ENCODE data around the gene SLC19A2. TPM values are rescaled to one million over a fixed set of nuclear protein-coding genes. Genes with fewer than 3 reads are reported as not detected.

The SLC19A2 gene
- total and polyA plus RNA-seq, 2 of the 8 experiments (the other 6 are each of a cell fraction or from before 2014, with no cell fraction given), result 21.2 to 23.2 TPM

GRCh38 chr1:169499807-169500206 is 14.1 kb upstream of the SLC19A2 start:
- H3K27me3 ChIP-seq (replicated peaks in 1 of 4; ENCODE audit: control insufficient read depth in 3 of 4, extremely low read depth in 1 of 4, insufficient read depth in 3 of 4, low read length in 3 of 4), result no peaks in the 10 kb centered on the region
- H3K4ac ChIP-seq (replicated peaks; ENCODE audit: insufficient read length, low read depth, low read length), result no peak overlapping the region
- H3K23me2 ChIP-seq (ENCODE audit: low read depth, low read length), result no peaks in the 10 kb centered on the region
- ChIA-PET CTCF (ENCODE audit: partially characterized antibody) (no interaction called here), POLR2A (ENCODE audit: partially characterized antibody) (interaction anchor here (0.9 kb wide), 1 partner anchor 14 kb away, joined by 3 read pairs; the partner anchor contains the start of gene SLC19A2)
- H3K9ac ChIP-seq (replicated peaks in 1 of 4; ENCODE audit: extremely low read depth in 1 of 4, low read depth in 3 of 4, low read length in 3 of 4), result no peak overlapping the region
- H3K4me1 ChIP-seq (replicated peaks in 1 of 4; ENCODE audit: control insufficient read depth in 3 of 4, insufficient read depth in 4 of 4, low read length in 3 of 4), result no peaks in the 10 kb centered on the region
- no peak overlapping the region for H2BK5ac ChIP-seq (ENCODE audit: low read depth, low read length)
- H4K5ac ChIP-seq (ENCODE audit: insufficient read length, low read depth, low read length), result no peak overlapping the region
- no peak overlapping the region for H2BK15ac ChIP-seq (ENCODE audit: low read length)
- H4K91ac ChIP-seq (replicated peaks; ENCODE audit: insufficient read length, low read length), result no peak overlapping the region
- H3K4me2 ChIP-seq (ENCODE audit: insufficient read depth in 1 of 2, low read depth in 2 of 2, low read length in 2 of 2), result no peak overlapping the region
- H3K18ac ChIP-seq (ENCODE audit: extremely low read depth, low read length), result no peak overlapping the region
- H3K4me3 ChIP-seq (ENCODE audit: extremely low read depth in 1 of 4, insufficient read depth in 2 of 4, low read depth in 3 of 4, low read length in 4 of 4), result no peak overlapping the region
- no peak for FAIRE-seq
- H3K14ac ChIP-seq (ENCODE audit: insufficient read length), result no peak overlapping the region
- H3K27ac ChIP-seq (ENCODE audit: low read depth, low read length), result no peak overlapping the region
- no peak overlapping the region for H2AK5ac ChIP-seq (ENCODE audit: low read depth, low read length)
- no peak overlapping the region for H2BK12ac ChIP-seq (ENCODE audit: low read depth, low read length)
- DNase-seq (ENCODE audit: low read depth in 1 of 2, low spot score in 2 of 2), result no peak
- no peaks in the 10 kb centered on the region for H3K79me2 ChIP-seq (ENCODE audit: control insufficient read depth in 1 of 2, insufficient read depth in 2 of 2, low read length in 2 of 2)
- no peaks in the 10 kb centered on the region for H3K79me1 ChIP-seq (ENCODE audit: low read depth, low read length)
- H4K8ac ChIP-seq (ENCODE audit: extremely low read depth, insufficient read depth, low read length), result no peak overlapping the region
- H2BK20ac ChIP-seq (ENCODE audit: low read length), result no peak overlapping the region
- no peaks in the 10 kb centered on the region for H4K20me1 ChIP-seq (replicated peaks in 1 of 2; ENCODE audit: control insufficient read depth in 1 of 2, insufficient read depth in 2 of 2, low read length in 2 of 2)
- no peaks in the 10 kb centered on the region for H3K36me3 ChIP-seq (ENCODE audit: control insufficient read depth in 2 of 4, insufficient read depth in 4 of 4, low read length in 3 of 4)
- H2BK120ac ChIP-seq (replicated peaks; ENCODE audit: low read depth, low read length), result no peak overlapping the region
- H3K9me3 ChIP-seq (ENCODE audit: insufficient read depth in 2 of 2, low read depth in 1 of 2, low read length in 1 of 2), result no peaks in the 10 kb centered on the region
- no peak overlapping the region for H2AFZ ChIP-seq (ENCODE audit: low read length)
- H3K56ac ChIP-seq (replicated peaks; ENCODE audit: insufficient read length, low read depth, low read length), result no peak overlapping the region
- H3K23ac ChIP-seq (ENCODE audit: insufficient read length), result no peak overlapping the region
- TF ChIP-seq GTF2F1 (IDR thresholded peaks at IDR 0.05; ENCODE audit: borderline replicate concordance, low read depth, low read length), result no peak
- no peak for TF ChIP-seq SUZ12 (IDR thresholded peaks at IDR 0.05; ENCODE audit: low read length)
- TF ChIP-seq CHD2 (IDR thresholded peaks at IDR 0.05; ENCODE audit: low read length), result no peak
- no peak for TF ChIP-seq USF2 (IDR thresholded peaks at IDR 0.05; ENCODE audit: low read length)
- no peak for TF ChIP-seq POLR2AphosphoS5 (IDR thresholded peaks at IDR 0.05; ENCODE audit: low read depth, low read length)
- no peak for TF ChIP-seq SIN3A (conservative IDR thresholded peaks at IDR 0.05 in 1 of 2, IDR thresholded peaks at IDR 0.05 in 1 of 2; ENCODE audit: low read depth in 1 of 2, low read length in 2 of 2)
- no peak for TF ChIP-seq CTBP2 (IDR thresholded peaks at IDR 0.05; ENCODE audit: borderline replicate concordance, insufficient read depth, insufficient read length, low read length)
- TF ChIP-seq, protein P1, sequence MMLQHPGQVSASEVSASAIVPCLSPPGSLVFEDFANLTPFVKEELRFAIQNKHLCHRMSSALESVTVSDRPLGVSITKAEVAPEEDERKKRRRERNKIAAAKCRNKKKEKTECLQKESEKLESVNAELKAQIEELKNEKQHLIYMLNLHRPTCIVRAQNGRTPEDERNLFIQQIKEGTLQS (IDR thresholded peaks at IDR 0.05; ENCODE audit: insufficient read depth, low read depth, low read length), result no peak
- TF ChIP-seq ZNF274 (IDR thresholded peaks at IDR 0.05; ENCODE audit: borderline replicate concordance, extremely low read depth, low read length), result no peak
- TF ChIP-seq EGR1 (IDR thresholded peaks at IDR 0.05; ENCODE audit: borderline replicate concordance, low read depth, low read length), result no peak
- TF ChIP-seq PHF8 (conservative IDR thresholded peaks at IDR 0.05; ENCODE audit: low read depth, low read length), result no peak
- no peak for TF ChIP-seq SRF (IDR thresholded peaks at IDR 0.05; ENCODE audit: low read depth, low read length)
- TF ChIP-seq TAF7 (optimal IDR thresholded peaks at IDR 0.05; ENCODE audit: borderline replicate concordance, low read depth, low read length), result no peak

All from H1 (cell line).